Measurements from ENCODE around the gene ARID3B.

DNA sequence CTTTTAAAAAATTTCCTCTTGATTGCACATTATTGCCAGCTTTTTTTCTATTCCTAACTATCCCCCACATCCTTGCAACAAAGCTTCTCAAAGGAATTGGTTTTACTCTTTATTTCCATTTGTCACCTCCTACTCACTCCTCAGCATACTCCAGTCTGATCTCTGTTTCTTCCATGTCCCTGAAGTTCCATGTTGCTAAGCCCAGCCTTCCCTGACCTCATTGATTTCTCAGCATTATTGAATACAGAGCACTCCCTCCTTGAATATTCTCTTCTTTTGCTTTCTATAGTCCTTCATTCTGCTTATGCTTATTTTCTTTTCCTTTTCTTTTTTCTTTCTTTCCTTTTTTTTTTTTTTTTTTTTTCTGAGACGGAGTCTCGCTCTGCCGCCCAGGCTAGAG lies 10.7 kb downstream of the ARID3B start:
- no peak for TF ChIP-seq CTCF (IDR thresholded peaks at IDR 0.05)
- TF ChIP-seq POLR2A (IDR thresholded peaks at IDR 0.05), result no peak
